IMR-90 (cell line): ENCODE data around the gene ATP12A. TPM values are rescaled to one million over a fixed set of nuclear protein-coding genes. Genes with fewer than 3 reads are reported as not detected.

Experiments
- ATAC-seq: fragments of 200-7000 bp; cut with Tn5 transposase; 2 replicates; pipeline ENCODE4 v1.9.1; 2020; ENCODE audit warnings: low read depth, mild to moderate bottlenecking, moderate library complexity
- BruUV-seq: library from RNA; stranded (reverse); fragments of 400-500 nt; replicated peaks from 2 replicates; lab custom pipeline; 2021; lab: Mats Ljungman, UMichigan
- CTCF ChIA-PET: fragments of 300-600 bp; formaldehyde crosslinking; extraction: SDS; loops from one replicate; lab custom pipeline; 2021; ENCODE audit warnings: antibody characterized with exemption; lab: Yijun Ruan, JAX
- POLR2A ChIA-PET: fragments of 300-600 bp; sonication (Branson Sonifier 250); formaldehyde crosslinking; loops from one replicate; lab custom pipeline; 2022; ENCODE audit warnings: antibody characterized with exemption; ENCODE audit not compliant: unreplicated experiment; lab: Charles Lee
- DNase-seq: peaks from one replicate; pipeline ENCODE4 v3.0.0; 2013
- H2AFZ ChIP-seq: replicated peaks from 2 replicates; pipeline ENCODE3; 2013; ENCODE audit warnings: low read length, mild to moderate bottlenecking; ENCODE audit not compliant: poor library complexity
- H2AK5ac ChIP-seq: 2 replicates; pipeline ENCODE4 v1.6.1; 2013; ENCODE audit warnings: low read depth, low read length, inconsistent platforms
- H2AK9ac ChIP-seq: replicated peaks from 2 replicates; pipeline ENCODE3; 2013; ENCODE audit warnings: mild to moderate bottlenecking, low read depth, low read length, moderate library complexity; ENCODE audit not compliant: poor library complexity
- H2BK120ac ChIP-seq: 2 replicates; pipeline ENCODE4 v1.6.1; 2013; ENCODE audit warnings: low read depth, low read length, inconsistent platforms
- H2BK15ac ChIP-seq: 3 replicates; pipeline ENCODE4 v1.6.1; 2013; ENCODE audit warnings: low read depth, low read length, inconsistent platforms
- H2BK20ac ChIP-seq: 2 replicates; pipeline ENCODE4 v1.6.1; 2013; ENCODE audit warnings: low read depth, mild to moderate bottlenecking, inconsistent platforms, low read length, moderate library complexity
- H2BK5ac ChIP-seq: 2 replicates; pipeline ENCODE4 v1.6.1; 2013; ENCODE audit warnings: mild to moderate bottlenecking, low read depth, low read length, inconsistent platforms; ENCODE audit not compliant: poor library complexity, severe bottlenecking
- H3K14ac ChIP-seq: replicated peaks from 2 replicates; pipeline ENCODE4 v1.6.1; 2013; ENCODE audit warnings: low read depth, low read length, inconsistent platforms
- H3K18ac ChIP-seq: 2 replicates; pipeline ENCODE4 v1.6.1; 2013; ENCODE audit warnings: low read depth, low read length, control low read depth
- H3K23ac ChIP-seq: 2 replicates; pipeline ENCODE4 v1.6.1; 2013; ENCODE audit warnings: low read depth, low read length, inconsistent platforms
- H3K27ac ChIP-seq: 2 replicates; pipeline ENCODE4 v1.5.1; 2013; ENCODE audit warnings: mild to moderate bottlenecking, control low read depth, low read length; ENCODE audit not compliant: insufficient read depth
- H3K27me3 ChIP-seq: 2 replicates; pipeline ENCODE4 v1.6.1; 2013; ENCODE audit warnings: low read length; ENCODE audit not compliant: control insufficient read depth, insufficient read depth
- H3K36me3 ChIP-seq: 2 replicates; pipeline ENCODE4 v1.6.1; 2013; ENCODE audit warnings: low read length, mixed read lengths; ENCODE audit not compliant: control insufficient read depth, insufficient read depth
- H3K4ac ChIP-seq: 2 replicates; pipeline ENCODE4 v1.6.1; 2013; ENCODE audit warnings: low read depth, low read length, inconsistent platforms
- H3K4me1 ChIP-seq: 2 replicates; pipeline ENCODE4 v1.6.1; 2013; ENCODE audit warnings: low read length, mixed read lengths; ENCODE audit not compliant: control insufficient read depth, insufficient read depth
- H3K4me2 ChIP-seq: 2 replicates; pipeline ENCODE4 v1.6.1; 2013; ENCODE audit warnings: low read depth, mild to moderate bottlenecking, control low read depth, low read length, moderate library complexity
- H3K4me3 ChIP-seq: 2 replicates; pipeline ENCODE4 v1.5.1; 2013; ENCODE audit warnings: low read depth, mild to moderate bottlenecking, control low read depth, low read length, moderate library complexity; ENCODE audit not compliant: insufficient read depth
- H3K56ac ChIP-seq: 2 replicates; pipeline ENCODE4 v1.6.1; 2013; ENCODE audit warnings: low read length, inconsistent platforms; ENCODE audit not compliant: insufficient read depth; ENCODE audit errors: extremely low read depth
- H3K79me1 ChIP-seq, 2 experiments: 2 replicates each; pipeline ENCODE4 v1.6.1; 2013; ENCODE audit warnings: low read length in 2 of 2, inconsistent platforms in 1 of 2, low read depth in 1 of 2
- H3K9ac ChIP-seq: 2 replicates; pipeline ENCODE4 v1.6.1; 2013; ENCODE audit warnings: low read depth, low read length, control low read depth
- H3K9me1 ChIP-seq: 2 replicates; pipeline ENCODE4 v1.6.1; 2013; ENCODE audit warnings: low read length, inconsistent platforms; ENCODE audit not compliant: insufficient read depth
- H3K9me3 ChIP-seq: 2 replicates; pipeline ENCODE4 v1.6.1; 2013; ENCODE audit warnings: low read length; ENCODE audit not compliant: control insufficient read depth, insufficient read depth
- H4K20me1 ChIP-seq: 2 replicates; pipeline ENCODE4 v1.6.1; 2013; ENCODE audit warnings: low read length, inconsistent platforms; ENCODE audit not compliant: insufficient read depth
- H4K5ac ChIP-seq: 2 replicates; pipeline ENCODE4 v1.6.1; 2013; ENCODE audit warnings: mild to moderate bottlenecking, low read depth, low read length, control low read depth
- H4K8ac ChIP-seq, 2 experiments: 2 replicates each; pipeline ENCODE4 v1.6.1; 2013; ENCODE audit warnings: low read depth in 2 of 2, low read length in 2 of 2, control low read depth in 1 of 2, inconsistent platforms in 1 of 2
- H4K91ac ChIP-seq: 2 replicates; pipeline ENCODE4 v1.6.1; 2013; ENCODE audit warnings: low read depth, low read length, inconsistent platforms; ENCODE audit not compliant: insufficient read depth
- CEBPB ChIP-seq: IDR thresholded peaks from 2 replicates; pipeline ENCODE4 v1.6.1; 2012; ENCODE audit warnings: low read depth, low read length, improper control_type of control experiment
- CHD1 ChIP-seq: IDR thresholded peaks from 2 replicates; pipeline ENCODE4 v1.6.1; 2012; ENCODE audit warnings: low read depth, low read length, improper control_type of control experiment
- FOS ChIP-seq: fragments of 150-350 bp; IDR thresholded peaks from 2 replicates; pipeline ENCODE4 v1.6.1; 2016; ENCODE audit warnings: low read depth, low read length
- MXI1 ChIP-seq: IDR thresholded peaks from 2 replicates; pipeline ENCODE4 v1.6.1; 2012; ENCODE audit warnings: low read depth, mild to moderate bottlenecking, low read length, moderate library complexity, borderline replicate concordance
- POLR2A ChIP-seq: IDR thresholded peaks from 2 replicates; pipeline ENCODE4 v1.6.1; 2012; ENCODE audit warnings: mild to moderate bottlenecking, low read depth, low read length
- SMC3 ChIP-seq: fragments of 150-350 bp; IDR thresholded peaks from 2 replicates; pipeline ENCODE4 v1.6.1; 2016; ENCODE audit warnings: low read depth, mild to moderate bottlenecking, antibody characterized with exemption, low read length, moderate library complexity
- WGBS, 2 experiments: methylation state at CpG; one replicate each; pipeline versions ENCODE4 v1.1.5 to v1.1.7; 2013; ENCODE audit warnings: missing lambda C conversion rate in 2 of 2; ENCODE audit not compliant: insufficient read length in 1 of 2; ENCODE audit errors: extremely low coverage in 2 of 2; 5-methylcytosine and 5-hydroxymethylcytosine counted together
- dilution Hi-C: fragments of 300-500 bp; cut with HindIII; formaldehyde crosslinking; loops from one replicate; pipeline ENCODE4 v1.14.3; 2018; ENCODE audit warnings: low sequenced_read_pairs; ENCODE audit not compliant: unreplicated experiment
- in situ Hi-C: fragments of 300-500 bp; cut with MboI; formaldehyde crosslinking; loops from 3 replicates; pipeline ENCODE4 v1.14.3; 2019; ENCODE audit warnings: low sequenced_read_pairs, inconsistent platforms, mixed read lengths
- intact Hi-C: fragments of 100-400 bp; cut with micrococcal nuclease; formaldehyde crosslinking; loops from 2 replicates; pipeline ENCODE4 v1.10.0; 2022
- polyA plus RNA-seq, 3 experiments: library from polyadenylated mRNA; depleted of rRNA; stranded (reverse); fragments of >200 nt; gene quantifications; 2 replicates each; pipeline ENCODE4 v1.2.3, GENCODE V29; 2012; ENCODE audit warnings: low replicate concordance in 1 of 3
- total RNA-seq: library from RNA; depleted of rRNA; stranded (reverse); fragments of >200 nt; gene quantifications from 2 replicates; pipeline ENCODE4 v1.2.3, GENCODE V29; 2012

ATP12A gene
- total and polyA plus RNA-seq, 2 of the 4 experiments (the other 2 are of a cell fraction), result not detected

GRCh38 chr13:24685314-24685713, 5.1 kb downstream of the ATP12A start:
- Histone ChIP-seq H3K14ac (no peak overlapping the region), H3K27ac (no peak overlapping the region), H3K9me3 (no peaks in the 10 kb centered on the region), H2BK20ac (no peak overlapping the region), H3K4me2 (no peak overlapping the region), H2AFZ (no peak overlapping the region), H2BK120ac (no peak overlapping the region), H3K4me3 (no peak overlapping the region), H3K9ac (no peak overlapping the region), H2BK5ac (no peak overlapping the region), H4K20me1 (no peaks in the 10 kb centered on the region), H4K5ac (no peak overlapping the region), H3K56ac (no peak overlapping the region), H3K79me1 (no peaks in the 10 kb centered on the region), H3K9me1 (no peaks in the 10 kb centered on the region; the same call in 1 of the 2 replicates), H3K18ac (no peak overlapping the region), H4K8ac (no peak overlapping the region), H3K27me3 (peaks cover 39% of the 10 kb centered on the region), H2AK9ac (no peak overlapping the region), H3K4ac (no peak overlapping the region), H3K4me1 (no peaks in the 10 kb centered on the region), H3K23ac (no peak overlapping the region), H2AK5ac (no peak overlapping the region), H3K36me3 (no peaks in the 10 kb centered on the region), H2BK15ac (no peak overlapping the region), H4K91ac (no peak overlapping the region)
- in situ Hi-C loops, result no loop called here
- TF ChIP-seq SMC3, result no peak
- TF ChIP-seq POLR2A, result no peak
- TF ChIP-seq CEBPB, result no peak
- no peak for TF ChIP-seq FOS
- no peak for TF ChIP-seq CHD1
- no peak for TF ChIP-seq MXI1
- dilution Hi-C loops, result no loop called here
- BruUV-seq, result no TSS peak
- WGBS, 2 experiments, result no CpG with 5 or more reads among the region's 6 CpGs
- DNase-seq (no peak), ATAC-seq (no peak)
- CTCF ChIA-PET, result no interaction called here
- POLR2A ChIA-PET, result no interaction called here
- intact Hi-C loops, result no loop called here
